Activated CD8-positive, alpha-beta memory T cell treated with anti-CD3 and anti-CD28 coated beads, Interleukin-2, amount 50 U/mL, for 1 hour (primary cell): Measurements from ENCODE around the gene L1TD1.
"Not testable (repeated sequence)": the region's sequence is repeated elsewhere in the genome, so short reads cannot be mapped to it uniquely, and the experiment has no call there.

Experiments used
- DNase-seq: peaks from one replicate; pipeline ENCODE4 v3.0.0-alpha.2; 2020; ENCODE audit errors: extremely low read depth

Gene L1TD1

DNA sequence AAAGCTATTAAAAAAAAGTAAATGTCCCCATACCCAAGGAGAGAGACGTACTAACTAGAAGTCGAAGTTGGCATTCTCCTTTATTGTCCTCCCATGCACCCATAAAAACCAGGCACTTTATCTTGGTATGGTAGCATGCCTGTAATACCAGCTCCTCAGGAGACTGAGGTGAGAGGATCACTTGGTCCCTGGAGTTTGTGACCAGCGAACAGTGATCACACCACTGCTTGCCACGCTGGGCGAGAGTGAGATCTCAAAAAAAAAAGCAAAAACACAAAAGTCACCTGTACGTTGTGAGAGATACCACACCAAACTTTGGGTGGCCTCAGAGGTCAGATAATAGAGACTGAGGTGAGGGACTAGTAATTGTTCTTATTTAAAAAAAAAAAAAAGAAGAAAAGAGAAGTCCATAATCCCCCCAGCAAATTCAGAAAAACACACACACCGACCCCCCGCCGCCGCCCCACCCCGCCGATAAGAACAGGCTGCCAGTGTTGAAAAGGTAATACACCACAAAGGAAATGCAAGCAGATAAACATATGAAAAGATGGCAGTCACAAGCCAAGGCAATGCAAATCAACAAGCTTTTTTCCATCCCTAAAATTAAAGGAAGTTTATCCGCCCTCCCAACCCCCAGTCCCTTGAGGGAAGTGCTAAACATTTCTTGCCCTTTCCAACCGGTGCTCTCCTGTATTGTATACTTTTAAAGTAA, 3.6 kb downstream of the L1TD1 start:
- DNase-seq = no peak

DNA sequence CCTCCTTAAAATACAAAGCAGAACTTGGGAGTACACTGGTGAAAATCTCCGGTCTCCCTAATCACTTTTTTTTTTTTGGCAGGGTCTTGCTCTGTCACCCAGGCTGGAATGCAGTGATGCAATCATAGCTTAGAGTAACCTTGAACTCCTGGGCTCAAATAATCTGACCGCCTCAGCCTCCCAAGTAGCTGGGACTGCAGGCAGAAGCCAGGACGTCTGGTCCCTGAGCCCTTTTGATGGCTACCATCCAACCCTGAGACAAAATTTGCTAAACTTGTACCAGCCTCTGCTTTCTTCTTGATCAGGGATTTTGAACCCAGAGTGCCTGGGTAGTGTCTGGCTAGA, 4.1 kb downstream of the L1TD1 start:
- DNase-seq = no peak

DNA sequence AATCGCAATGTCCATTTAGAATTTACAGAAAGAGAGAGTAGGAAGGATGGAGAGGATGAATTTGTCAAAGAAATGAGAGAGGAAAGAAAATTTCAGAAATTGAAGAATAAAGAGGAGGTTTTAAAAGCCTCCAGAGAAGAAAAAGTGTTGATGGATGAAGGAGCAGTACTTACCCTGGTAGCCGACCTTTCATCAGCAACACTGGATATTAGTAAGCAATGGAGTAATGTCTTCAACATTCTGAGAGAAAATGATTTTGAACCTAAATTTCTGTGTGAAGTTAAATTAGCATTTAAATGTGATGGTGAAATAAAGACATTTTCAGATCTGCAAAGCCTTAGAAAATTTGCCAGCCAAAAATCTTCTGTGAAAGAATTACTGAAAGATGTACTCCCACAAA, 12.5 kb downstream of the L1TD1 start:
- DNase-seq = no peak

DNA sequence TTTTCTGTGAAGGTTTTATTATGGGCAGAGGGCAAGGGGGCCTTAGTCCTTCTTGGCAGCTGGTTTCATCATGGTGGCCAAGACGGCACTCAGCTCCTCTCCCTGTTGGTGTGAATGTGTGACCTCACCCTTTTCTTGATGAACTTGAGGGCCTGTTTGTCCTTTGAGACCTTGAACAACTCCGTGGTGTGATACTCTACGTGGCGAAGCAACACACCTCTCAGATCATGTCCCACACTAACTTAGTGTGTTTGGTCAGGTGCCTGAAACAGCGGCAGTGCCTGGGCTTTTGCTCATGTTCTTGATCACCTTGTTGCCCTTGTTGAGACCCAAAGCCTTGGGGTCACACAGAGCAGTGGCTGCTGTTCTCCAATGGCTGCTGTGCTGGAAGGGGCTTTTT, 13.4 kb downstream of the L1TD1 start:
- no peak for DNase-seq

DNA sequence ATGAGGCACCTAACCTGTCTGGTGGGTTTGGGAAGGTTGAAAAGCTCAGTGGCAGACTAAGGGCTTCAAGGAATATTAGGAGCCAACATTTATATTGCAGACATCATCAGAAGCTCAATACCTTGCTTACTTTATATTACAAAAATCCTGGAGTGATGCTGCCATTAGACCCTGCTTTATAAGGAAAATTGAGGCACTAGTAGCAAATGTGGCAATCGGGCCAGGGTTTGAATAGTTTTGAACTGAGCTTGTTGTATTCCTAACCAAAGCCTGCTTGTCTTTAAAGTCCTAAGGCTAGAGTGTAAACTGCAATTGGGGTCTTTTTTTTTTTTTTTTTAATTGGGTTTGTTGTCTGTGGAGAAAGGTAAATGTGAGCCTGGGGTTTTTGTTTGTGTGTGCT, 14.3 kb downstream of the L1TD1 start:
- no peak for DNase-seq

DNA sequence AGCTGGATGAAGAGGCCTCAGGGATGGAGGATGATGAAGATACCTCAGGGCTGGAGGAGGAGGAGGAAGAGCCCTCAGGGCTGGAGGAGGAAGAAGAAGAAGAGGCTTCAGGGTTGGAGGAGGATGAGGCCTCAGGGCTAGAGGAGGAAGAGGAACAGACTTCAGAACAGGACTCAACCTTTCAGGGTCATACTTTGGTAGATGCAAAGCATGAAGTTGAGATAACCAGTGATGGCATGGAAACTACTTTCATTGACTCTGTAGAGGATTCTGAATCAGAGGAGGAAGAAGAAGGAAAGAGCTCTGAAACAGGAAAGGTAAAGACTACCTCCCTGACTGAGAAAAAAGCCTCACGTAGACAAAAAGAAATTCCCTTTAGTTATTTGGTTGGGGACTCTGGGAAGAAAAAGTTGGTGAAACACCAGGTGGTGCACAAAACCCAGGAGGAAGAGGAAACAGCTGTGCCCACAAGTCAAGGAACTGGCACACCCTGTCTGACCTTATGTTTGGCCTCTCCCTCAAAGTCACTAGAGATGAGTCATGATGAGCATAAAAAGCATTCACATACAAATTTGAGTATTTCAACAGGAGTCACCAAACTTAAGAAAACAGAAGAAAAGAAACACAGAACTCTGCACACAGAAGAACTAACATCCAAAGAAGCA, 15.4 kb downstream of the L1TD1 start:
- no peak for DNase-seq

DNA sequence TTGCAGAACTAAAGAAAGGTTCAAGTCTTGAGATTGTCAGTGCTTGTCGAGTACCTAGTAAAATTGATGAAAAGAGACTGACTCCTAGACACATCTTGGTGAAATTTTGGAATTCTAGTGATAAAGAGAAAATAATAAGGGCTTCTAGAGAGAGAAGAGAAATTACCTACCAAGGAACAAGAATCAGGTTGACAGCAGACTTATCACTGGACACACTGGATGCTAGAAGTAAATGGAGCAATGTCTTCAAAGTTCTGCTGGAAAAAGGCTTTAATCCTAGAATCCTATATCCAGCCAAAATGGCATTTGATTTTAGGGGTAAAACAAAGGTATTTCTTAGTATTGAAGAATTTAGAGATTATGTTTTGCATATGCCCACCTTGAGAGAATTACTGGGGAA, 16.3 kb downstream of the L1TD1 start:
- no peak for DNase-seq

- no peak for DNase-seq
Observed at GRCh38 chr1:62212411-62212810, 17.8 kb downstream of the L1TD1 start.

GRCh38 chr1:62213075-62213914, 18.6 kb downstream of the L1TD1 start:
- DNase-seq = no peak

DNA sequence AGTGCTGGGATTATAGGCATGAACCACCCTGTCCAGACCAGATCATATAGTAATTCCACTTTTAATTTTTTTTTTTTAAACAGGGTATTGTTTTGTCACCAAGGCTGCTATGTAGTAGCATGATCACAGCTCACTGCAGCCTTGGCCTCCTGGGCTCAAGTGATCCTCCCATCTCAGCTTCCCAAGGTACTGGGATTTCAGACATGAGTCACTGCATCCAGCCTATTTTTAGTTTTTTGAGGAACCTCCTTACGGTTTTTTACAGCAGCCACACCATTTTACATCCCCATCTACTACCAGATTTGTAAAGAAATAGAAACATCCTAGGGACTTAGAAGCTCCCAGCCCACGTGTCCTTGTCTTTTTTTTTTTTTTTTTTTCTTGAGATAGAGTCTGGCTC, 24.0 kb downstream of the L1TD1 start:
- DNase-seq = no peak

DNA sequence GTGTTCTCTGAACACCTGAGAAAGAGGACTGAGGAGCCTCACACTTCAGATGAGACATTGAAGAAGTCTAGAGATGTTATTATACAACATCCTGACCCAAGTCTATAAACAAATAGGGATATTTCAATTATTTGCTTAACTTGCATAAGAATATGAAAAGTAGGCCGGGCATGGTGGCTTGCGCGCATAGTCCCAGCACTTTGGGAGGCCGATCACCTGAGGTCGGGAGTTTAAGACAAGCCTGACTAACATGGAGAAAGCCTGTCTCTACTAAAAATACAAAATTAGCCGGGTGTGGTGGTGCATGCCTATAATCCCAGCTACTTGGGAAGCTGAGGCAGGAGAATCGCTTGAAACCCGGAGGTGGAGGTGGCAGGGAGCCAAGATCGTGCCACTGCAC, 25.8 kb downstream of the L1TD1 start:
- not testable (repeated sequence) for DNase-seq

DNA sequence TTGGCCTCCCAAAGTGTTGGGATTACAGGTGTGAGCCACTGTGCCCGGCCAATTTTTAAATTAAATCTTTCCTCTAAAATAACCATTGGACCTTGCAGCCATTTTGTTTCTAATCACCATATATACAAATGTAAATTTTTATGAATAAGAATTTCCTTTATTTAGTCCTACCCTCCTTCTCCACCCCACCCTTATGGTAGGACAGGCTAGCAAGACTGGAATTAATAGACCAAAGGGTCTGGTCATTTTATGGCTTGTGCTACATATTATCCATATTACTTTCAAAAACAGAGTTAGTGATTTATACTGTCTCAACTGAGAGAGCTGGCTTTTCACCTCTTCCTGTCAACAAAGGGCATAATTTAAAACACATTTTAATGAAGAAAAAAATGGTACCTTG, 26.5 kb downstream of the L1TD1 start:
- no peak for DNase-seq

DNA sequence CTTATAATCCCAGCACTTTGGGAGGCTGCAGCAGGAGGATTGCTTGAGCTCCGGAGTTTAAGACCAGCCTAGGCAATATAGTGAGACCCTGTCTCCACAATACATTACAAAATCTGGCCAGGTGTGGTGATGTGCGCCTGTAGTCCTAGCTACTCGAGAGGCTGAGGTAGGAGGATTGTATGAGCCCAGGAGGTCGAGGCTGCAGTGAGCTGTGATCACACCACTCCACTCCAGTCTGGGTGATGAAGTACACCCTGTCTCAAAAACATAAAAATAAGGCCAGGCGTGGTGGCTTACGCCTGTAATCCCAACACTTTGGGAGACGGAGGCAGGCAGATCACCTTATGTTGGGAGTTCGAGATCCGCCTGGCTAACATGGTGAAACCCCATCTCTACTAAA, 27.7 kb downstream of the L1TD1 start:
- DNase-seq = no peak

DNA sequence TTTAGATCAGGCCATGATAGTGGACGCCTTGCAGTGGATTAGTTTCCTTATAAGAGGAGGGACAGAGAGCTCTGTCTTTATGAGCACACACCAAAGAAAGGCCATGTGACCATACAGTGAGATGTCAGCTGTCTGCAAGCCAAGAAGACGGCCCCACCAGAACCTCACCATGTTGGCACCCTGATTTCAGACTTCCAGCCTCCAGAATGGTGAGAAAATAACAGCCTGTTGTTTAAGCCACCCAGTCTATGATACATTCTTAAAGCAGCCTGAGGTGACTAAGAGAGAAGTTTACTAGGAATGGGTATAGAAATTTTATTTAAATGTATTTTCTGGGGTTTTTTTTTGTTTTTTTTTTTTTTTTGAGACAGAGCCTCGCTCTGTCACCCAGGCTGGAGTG, 29.5 kb downstream of the L1TD1 start:
- no peak for DNase-seq

DNA sequence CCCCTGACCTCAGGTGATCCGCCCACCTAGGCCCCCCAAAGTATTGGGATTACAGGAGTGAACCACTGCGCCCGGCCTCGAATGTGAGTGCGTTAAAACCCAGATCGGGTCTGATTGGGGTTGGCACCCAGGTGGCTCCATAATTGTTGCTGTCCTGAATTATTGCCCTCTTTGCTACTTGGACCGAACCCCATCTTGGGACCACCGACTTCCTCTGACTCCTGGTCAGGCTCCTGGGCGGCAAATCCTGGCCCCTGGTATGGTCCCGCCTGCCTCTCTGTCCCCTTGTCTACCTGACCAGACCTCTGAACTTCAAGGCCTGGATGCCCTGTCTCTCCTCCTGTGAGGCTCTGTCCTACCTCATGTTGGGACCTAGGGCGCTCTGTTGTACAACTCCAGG, 32.8 kb downstream of the L1TD1 start:
- no peak for DNase-seq

DNA sequence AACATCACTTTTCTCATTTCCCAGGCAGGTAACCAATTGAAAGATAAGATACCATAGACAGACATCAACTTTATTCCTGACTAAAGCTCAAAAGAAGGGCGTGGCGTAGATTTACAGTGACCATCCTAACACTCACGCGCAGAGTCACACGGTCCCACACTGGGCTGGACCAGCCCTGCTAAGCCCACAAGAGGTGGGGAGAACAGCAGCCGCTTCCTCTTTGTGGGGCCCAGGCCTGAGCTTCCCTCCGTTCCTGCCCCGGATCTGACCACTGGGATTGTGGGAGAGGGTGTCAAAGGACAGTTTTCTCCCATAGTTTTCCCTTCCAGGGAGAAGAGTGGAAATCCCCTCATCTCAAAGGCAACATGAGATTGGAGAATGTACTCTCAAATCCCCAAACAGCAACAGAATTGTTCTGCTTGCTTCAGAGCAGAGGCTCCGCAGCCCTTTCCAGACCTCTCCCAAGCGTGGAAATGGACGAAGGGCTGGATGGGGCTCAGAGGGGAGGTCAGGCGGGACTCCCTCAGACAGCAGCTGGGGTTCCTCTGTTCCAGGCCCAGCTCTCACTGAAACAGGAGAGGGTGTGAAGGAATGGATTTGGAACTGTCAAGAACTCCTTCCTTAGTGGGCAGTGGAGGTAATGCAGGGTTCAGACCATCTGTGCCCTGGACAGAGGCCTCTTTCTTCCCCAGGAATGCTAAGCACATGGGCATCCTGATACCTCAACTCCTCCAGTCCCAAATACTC, 33.7 kb downstream of the L1TD1 start:
- no peak for DNase-seq

- DNase-seq = no peak
Observed at GRCh38 chr1:62228883-62229187, 34.2 kb downstream of the L1TD1 start.

GRCh38 chr1:62229468-62229867, 34.8 kb downstream of the L1TD1 start:
- no peak for DNase-seq

- no peak for DNase-seq
Observed at GRCh38 chr1:62229932-62230331, 35.3 kb downstream of the L1TD1 start.

- DNase-seq = no peak
Observed at GRCh38 chr1:62230718-62231117, 36.1 kb downstream of the L1TD1 start.

DNA sequence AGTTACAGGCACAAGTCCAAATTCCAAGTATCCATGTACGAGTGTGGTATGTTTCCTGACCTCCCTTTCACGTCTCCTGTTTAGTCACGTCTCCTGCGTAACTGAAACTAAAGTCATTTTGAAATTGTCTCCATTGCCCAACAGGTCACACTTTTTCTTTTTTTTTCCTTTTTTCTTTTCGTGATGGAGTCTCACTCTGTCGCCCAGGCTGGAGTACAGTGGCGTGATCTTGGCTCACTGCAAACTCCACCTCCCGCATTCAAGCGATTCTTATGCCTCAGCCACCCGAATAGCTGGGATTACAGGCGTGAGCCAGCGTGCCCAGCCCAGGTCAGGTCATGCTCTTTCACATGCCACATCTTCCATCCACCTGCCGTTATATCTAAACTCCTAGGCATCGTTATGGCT, 38.2 kb downstream of the L1TD1 start:
- no peak for DNase-seq

GRCh38 chr1:62233926-62234450, 39.3 kb downstream of the L1TD1 start:
- no peak for DNase-seq
